Measurements from ENCODE around the gene PVR.

DNA sequence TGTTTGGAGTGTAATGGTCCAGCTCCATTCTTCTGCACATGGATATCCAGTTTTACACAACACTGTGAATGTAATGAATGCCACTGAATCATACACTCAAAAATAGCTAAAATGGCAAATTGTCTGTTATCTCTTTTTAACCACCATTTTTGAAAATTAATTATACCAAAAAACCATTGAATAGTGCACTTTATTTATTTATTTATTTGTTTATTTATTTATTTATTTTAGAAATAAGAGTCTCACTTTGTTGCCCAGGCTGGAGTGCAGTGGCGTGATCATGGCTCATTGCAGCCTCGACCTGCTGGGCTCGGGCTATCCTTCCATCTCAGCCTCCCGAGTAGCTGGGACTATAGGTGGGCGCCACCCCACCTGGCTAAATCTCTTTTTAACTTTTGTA lies 20.3 kb downstream of the PVR start:
- TF ChIP-seq, protein P1, sequence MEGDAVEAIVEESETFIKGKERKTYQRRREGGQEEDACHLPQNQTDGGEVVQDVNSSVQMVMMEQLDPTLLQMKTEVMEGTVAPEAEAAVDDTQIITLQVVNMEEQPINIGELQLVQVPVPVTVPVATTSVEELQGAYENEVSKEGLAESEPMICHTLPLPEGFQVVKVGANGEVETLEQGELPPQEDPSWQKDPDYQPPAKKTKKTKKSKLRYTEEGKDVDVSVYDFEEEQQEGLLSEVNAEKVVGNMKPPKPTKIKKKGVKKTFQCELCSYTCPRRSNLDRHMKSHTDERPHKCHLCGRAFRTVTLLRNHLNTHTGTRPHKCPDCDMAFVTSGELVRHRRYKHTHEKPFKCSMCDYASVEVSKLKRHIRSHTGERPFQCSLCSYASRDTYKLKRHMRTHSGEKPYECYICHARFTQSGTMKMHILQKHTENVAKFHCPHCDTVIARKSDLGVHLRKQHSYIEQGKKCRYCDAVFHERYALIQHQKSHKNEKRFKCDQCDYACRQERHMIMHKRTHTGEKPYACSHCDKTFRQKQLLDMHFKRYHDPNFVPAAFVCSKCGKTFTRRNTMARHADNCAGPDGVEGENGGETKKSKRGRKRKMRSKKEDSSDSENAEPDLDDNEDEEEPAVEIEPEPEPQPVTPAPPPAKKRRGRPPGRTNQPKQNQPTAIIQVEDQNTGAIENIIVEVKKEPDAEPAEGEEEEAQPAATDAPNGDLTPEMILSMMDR (IDR thresholded peaks at IDR 0.05), result no peak
- no peak for TF ChIP-seq POLR2A (IDR thresholded peaks at IDR 0.05)
- no peak for TF ChIP-seq POLR2AphosphoS5 (IDR thresholded peaks at IDR 0.05)

Data from gastroesophageal sphincter (tissue), 3 donors.